ENCODE data around the gene PITPNB. TPM values are rescaled to one million over a fixed set of nuclear protein-coding genes. Genes with fewer than 3 reads are reported as not detected.

The PITPNB gene
- total RNA-seq, 1 experiment from 2014 or later = 70.7 TPM

DNA sequence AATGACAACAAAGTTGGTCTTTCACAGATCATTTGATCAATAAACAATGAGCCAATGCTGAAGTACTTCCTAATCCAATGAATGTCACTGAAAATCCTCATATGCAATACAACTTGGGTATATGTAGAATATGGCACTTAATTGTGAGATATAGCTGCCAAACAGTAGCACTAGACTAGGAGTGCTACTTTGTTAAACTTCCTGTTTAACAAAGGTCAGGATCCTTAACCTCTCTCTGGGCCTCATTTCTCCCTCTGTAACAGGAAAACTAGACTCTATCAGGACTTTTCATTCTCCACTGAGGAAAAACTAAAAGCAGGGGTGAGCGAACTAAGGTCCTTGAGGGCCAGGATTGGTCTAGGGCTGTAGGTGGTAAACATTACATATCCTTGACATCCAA is 56.1 kb downstream of the PITPNB start:
- CTCF ChIA-PET = interaction anchor here (0.7 to 2.7 kb wide), 3 partner anchors 11 to 23 kb away, joined by 4 to 11 read pairs (median 4); no protein-coding TSS in a partner anchor
- H3K36me3 Mint-ChIP-seq = peaks cover 18% of the 10 kb centered on the region
- no peak overlapping the region for H3K27ac Mint-ChIP-seq
- peaks cover 20% of the 10 kb centered on the region for H3K4me1 Mint-ChIP-seq
- H3K9me3 Mint-ChIP-seq = no peaks in the 10 kb centered on the region
- TF ChIP-seq ZNF425 (CRISPR knock-in tag; conservative IDR thresholded peaks at IDR 0.05) (no peak), NFATC4 (CRISPR knock-in tag; IDR thresholded peaks at IDR 0.05) (no peak), FOXP4 (CRISPR knock-in tag; IDR thresholded peaks at IDR 0.05) (no peak), ATF2 (CRISPR knock-in tag; IDR thresholded peaks at IDR 0.05; ENCODE audit: borderline replicate concordance, low read depth) (no peak), NR3C1 (CRISPR knock-in tag; conservative IDR thresholded peaks at IDR 0.05; ENCODE audit: low read depth) (no peak), NR2C2 (CRISPR knock-in tag; IDR thresholded peaks at IDR 0.05) (no peak), ESRRA (CRISPR knock-in tag; IDR thresholded peaks at IDR 0.05; ENCODE audit: borderline replicate concordance) (no peak), RELA (CRISPR knock-in tag; IDR thresholded peaks at IDR 0.05; ENCODE audit: borderline replicate concordance) (no peak), SP1 (CRISPR knock-in tag; conservative IDR thresholded peaks at IDR 0.05) (no peak), ZNF219 (CRISPR knock-in tag; IDR thresholded peaks at IDR 0.05; ENCODE audit: borderline replicate concordance) (no peak), MXD4 (CRISPR knock-in tag; IDR thresholded peaks at IDR 0.05; ENCODE audit: borderline replicate concordance) (no peak), CREB1 (CRISPR knock-in tag; IDR thresholded peaks at IDR 0.05) (no peak), EMX1 (CRISPR knock-in tag; IDR thresholded peaks at IDR 0.05) (no peak), ELF4 (CRISPR knock-in tag; IDR thresholded peaks at IDR 0.05; ENCODE audit: low read depth) (no peak), MYBL2 (CRISPR knock-in tag; IDR thresholded peaks at IDR 0.05) (no peak)
- TF ChIP-seq, protein P1, sequence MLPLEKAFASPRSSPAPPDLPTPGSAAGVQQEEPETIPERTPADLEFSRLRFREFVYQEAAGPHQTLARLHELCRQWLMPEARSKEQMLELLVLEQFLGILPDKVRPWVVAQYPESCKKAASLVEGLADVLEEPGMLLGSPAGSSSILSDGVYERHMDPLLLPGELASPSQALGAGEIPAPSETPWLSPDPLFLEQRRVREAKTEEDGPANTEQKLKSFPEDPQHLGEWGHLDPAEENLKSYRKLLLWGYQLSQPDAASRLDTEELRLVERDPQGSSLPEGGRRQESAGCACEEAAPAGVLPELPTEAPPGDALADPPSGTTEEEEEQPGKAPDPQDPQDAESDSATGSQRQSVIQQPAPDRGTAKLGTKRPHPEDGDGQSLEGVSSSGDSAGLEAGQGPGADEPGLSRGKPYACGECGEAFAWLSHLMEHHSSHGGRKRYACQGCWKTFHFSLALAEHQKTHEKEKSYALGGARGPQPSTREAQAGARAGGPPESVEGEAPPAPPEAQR (CRISPR knock-in tag; IDR thresholded peaks at IDR 0.05) = no peak
- TF ChIP-seq, protein P2, sequence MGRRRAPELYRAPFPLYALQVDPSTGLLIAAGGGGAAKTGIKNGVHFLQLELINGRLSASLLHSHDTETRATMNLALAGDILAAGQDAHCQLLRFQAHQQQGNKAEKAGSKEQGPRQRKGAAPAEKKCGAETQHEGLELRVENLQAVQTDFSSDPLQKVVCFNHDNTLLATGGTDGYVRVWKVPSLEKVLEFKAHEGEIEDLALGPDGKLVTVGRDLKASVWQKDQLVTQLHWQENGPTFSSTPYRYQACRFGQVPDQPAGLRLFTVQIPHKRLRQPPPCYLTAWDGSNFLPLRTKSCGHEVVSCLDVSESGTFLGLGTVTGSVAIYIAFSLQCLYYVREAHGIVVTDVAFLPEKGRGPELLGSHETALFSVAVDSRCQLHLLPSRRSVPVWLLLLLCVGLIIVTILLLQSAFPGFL (CRISPR knock-in tag; IDR thresholded peaks at IDR 0.05; ENCODE audit: borderline replicate concordance) = no peak
- TF ChIP-seq, protein P3, sequence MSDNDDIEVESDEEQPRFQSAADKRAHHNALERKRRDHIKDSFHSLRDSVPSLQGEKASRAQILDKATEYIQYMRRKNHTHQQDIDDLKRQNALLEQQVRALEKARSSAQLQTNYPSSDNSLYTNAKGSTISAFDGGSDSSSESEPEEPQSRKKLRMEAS (CRISPR knock-in tag; IDR thresholded peaks at IDR 0.05) = no peak
- TF ChIP-seq, protein P4, sequence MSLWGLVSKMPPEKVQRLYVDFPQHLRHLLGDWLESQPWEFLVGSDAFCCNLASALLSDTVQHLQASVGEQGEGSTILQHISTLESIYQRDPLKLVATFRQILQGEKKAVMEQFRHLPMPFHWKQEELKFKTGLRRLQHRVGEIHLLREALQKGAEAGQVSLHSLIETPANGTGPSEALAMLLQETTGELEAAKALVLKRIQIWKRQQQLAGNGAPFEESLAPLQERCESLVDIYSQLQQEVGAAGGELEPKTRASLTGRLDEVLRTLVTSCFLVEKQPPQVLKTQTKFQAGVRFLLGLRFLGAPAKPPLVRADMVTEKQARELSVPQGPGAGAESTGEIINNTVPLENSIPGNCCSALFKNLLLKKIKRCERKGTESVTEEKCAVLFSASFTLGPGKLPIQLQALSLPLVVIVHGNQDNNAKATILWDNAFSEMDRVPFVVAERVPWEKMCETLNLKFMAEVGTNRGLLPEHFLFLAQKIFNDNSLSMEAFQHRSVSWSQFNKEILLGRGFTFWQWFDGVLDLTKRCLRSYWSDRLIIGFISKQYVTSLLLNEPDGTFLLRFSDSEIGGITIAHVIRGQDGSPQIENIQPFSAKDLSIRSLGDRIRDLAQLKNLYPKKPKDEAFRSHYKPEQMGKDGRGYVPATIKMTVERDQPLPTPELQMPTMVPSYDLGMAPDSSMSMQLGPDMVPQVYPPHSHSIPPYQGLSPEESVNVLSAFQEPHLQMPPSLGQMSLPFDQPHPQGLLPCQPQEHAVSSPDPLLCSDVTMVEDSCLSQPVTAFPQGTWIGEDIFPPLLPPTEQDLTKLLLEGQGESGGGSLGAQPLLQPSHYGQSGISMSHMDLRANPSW (CRISPR knock-in tag; conservative IDR thresholded peaks at IDR 0.05; ENCODE audit: low read depth) = no peak
- TF ChIP-seq, protein P5, sequence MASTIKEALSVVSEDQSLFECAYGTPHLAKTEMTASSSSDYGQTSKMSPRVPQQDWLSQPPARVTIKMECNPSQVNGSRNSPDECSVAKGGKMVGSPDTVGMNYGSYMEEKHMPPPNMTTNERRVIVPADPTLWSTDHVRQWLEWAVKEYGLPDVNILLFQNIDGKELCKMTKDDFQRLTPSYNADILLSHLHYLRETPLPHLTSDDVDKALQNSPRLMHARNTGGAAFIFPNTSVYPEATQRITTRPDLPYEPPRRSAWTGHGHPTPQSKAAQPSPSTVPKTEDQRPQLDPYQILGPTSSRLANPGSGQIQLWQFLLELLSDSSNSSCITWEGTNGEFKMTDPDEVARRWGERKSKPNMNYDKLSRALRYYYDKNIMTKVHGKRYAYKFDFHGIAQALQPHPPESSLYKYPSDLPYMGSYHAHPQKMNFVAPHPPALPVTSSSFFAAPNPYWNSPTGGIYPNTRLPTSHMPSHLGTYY (CRISPR knock-in tag; IDR thresholded peaks at IDR 0.05) = no peak
- DNase-seq (ENCODE audit: low spot score) (no peak), ATAC-seq (no peak)
- no peak overlapping the region for H3K4me3 Mint-ChIP-seq
- POLR2A ChIA-PET = no interaction called here
- no peaks in the 10 kb centered on the region for H3K27me3 Mint-ChIP-seq (ENCODE audit: low read depth)

Data from WTC11 (cell line).